WTC11 (cell line): ENCODE data around the gene SLAMF6. TPM values are rescaled to one million over a fixed set of nuclear protein-coding genes. Genes with fewer than 3 reads are reported as not detected.

ENCODE experiments used
- ATAC-seq: fragments of 200-7000 bp; cut with Tn5 transposase; 2 replicates; pipeline ENCODE4 v1.10.0; 2021; ENCODE audit warnings: mild to moderate bottlenecking, moderate library complexity
- CTCF ChIA-PET: fragments of 300-600 bp; sonication (Branson Sonifier 250); formaldehyde crosslinking; loops from one replicate; lab custom pipeline; 2021; ENCODE audit warnings: antibody characterized with exemption; lab: Charles Lee
- POLR2A ChIA-PET: fragments of 350-600 bp; sonication (Branson Sonifier 250); formaldehyde crosslinking; loops from one replicate; lab custom pipeline; 2021; ENCODE audit warnings: antibody characterized with exemption; lab: Charles Lee
- DNase-seq: peaks from one replicate; pipeline ENCODE4 v3.0.0; 2021; ENCODE audit warnings: low spot score
- H3K27ac Mint-ChIP-seq: 2 replicates; pipeline ENCODE4 v1.8.0; 2021; ENCODE audit warnings: mixed read lengths
- H3K27me3 Mint-ChIP-seq: 2 replicates; pipeline ENCODE4 v1.8.0; 2021; ENCODE audit warnings: low read depth, mild to moderate bottlenecking, moderate library complexity, mixed read lengths
- H3K36me3 Mint-ChIP-seq: 2 replicates; pipeline ENCODE4 v1.8.0; 2021; ENCODE audit warnings: mixed read lengths
- H3K4me1 Mint-ChIP-seq: 2 replicates; pipeline ENCODE4 v1.8.0; 2022; ENCODE audit warnings: mixed read lengths
- H3K4me3 Mint-ChIP-seq: 2 replicates; pipeline ENCODE4 v1.8.0; 2021; ENCODE audit warnings: mild to moderate bottlenecking, moderate library complexity, mixed read lengths
- H3K9me3 Mint-ChIP-seq: 2 replicates; pipeline ENCODE4 v1.8.0; 2021; ENCODE audit warnings: mixed read lengths
- AFF4 ChIP-seq: sonication (generic); formaldehyde crosslinking; IDR thresholded peaks from 2 replicates; pipeline ENCODE4 v1.8.1; 2023; ENCODE audit warnings: mild to moderate bottlenecking, missing genetic modification reagents, borderline replicate concordance
- ATF3 ChIP-seq: sonication (generic); formaldehyde crosslinking; conservative IDR thresholded peaks from 2 replicates; pipeline ENCODE4 v1.8.1; 2022; ENCODE audit warnings: mild to moderate bottlenecking, missing genetic modification reagents
- CBFB ChIP-seq: sonication (generic); formaldehyde crosslinking; IDR thresholded peaks from 2 replicates; pipeline ENCODE4 v1.8.1; 2022; ENCODE audit warnings: mild to moderate bottlenecking, low read depth, missing genetic modification reagents
- CREM ChIP-seq: sonication (generic); formaldehyde crosslinking; IDR thresholded peaks from 2 replicates; pipeline ENCODE4 v1.8.1; 2022; ENCODE audit warnings: mild to moderate bottlenecking, missing genetic modification reagents, moderate library complexity
- E2F4 ChIP-seq: sonication (generic); formaldehyde crosslinking; IDR thresholded peaks from 2 replicates; pipeline ENCODE4 v1.8.1; 2022; ENCODE audit warnings: low read depth, mild to moderate bottlenecking, moderate library complexity, missing genetic modification reagents, borderline replicate concordance
- FOXP1 ChIP-seq: sonication (generic); formaldehyde crosslinking; IDR thresholded peaks from 2 replicates; pipeline ENCODE4 v1.8.0; 2022; ENCODE audit warnings: missing genetic modification reagents, mild to moderate bottlenecking, moderate library complexity, borderline replicate concordance
- KAT7 ChIP-seq: sonication (generic); formaldehyde crosslinking; IDR thresholded peaks from 2 replicates; pipeline ENCODE4 v1.8.1; 2023; ENCODE audit warnings: missing genetic modification reagents, mild to moderate bottlenecking, borderline replicate concordance
- MXD4 ChIP-seq: fragments of 250-450 bp; sonication (Bioruptor Pico); IDR thresholded peaks from 2 replicates; pipeline ENCODE4 v1.8.0; 2021; ENCODE audit warnings: mild to moderate bottlenecking, moderate library complexity, borderline replicate concordance
- PREB ChIP-seq: sonication (generic); formaldehyde crosslinking; IDR thresholded peaks from 2 replicates; pipeline ENCODE4 v1.8.1; 2022; ENCODE audit warnings: mild to moderate bottlenecking, missing genetic modification reagents, moderate library complexity, borderline replicate concordance
- SMAD4 ChIP-seq: sonication (generic); formaldehyde crosslinking; IDR thresholded peaks from 2 replicates; pipeline ENCODE4 v1.8.0; 2022; ENCODE audit warnings: mild to moderate bottlenecking, missing genetic modification reagents
- STAT6 ChIP-seq: sonication (generic); formaldehyde crosslinking; conservative IDR thresholded peaks from 2 replicates; pipeline ENCODE4 v1.8.1; 2023; ENCODE audit warnings: mild to moderate bottlenecking, low read depth, missing genetic modification reagents, moderate library complexity
- TEAD4 ChIP-seq: sonication (generic); formaldehyde crosslinking; IDR thresholded peaks from 2 replicates; pipeline ENCODE4 v1.8.0; 2022; ENCODE audit warnings: mild to moderate bottlenecking, missing genetic modification reagents
- ZNF423 ChIP-seq: fragments of 250-450 bp; sonication (Bioruptor Pico); IDR thresholded peaks from 2 replicates; pipeline ENCODE4 v2.1.2; 2022; ENCODE audit warnings: mild to moderate bottlenecking, moderate library complexity
- ZNF671 ChIP-seq: fragments of 250-450 bp; sonication (Bioruptor Pico); IDR thresholded peaks from 2 replicates; pipeline ENCODE4 v1.8.0; 2021; ENCODE audit warnings: mild to moderate bottlenecking
- total RNA-seq: library from RNA; stranded (reverse); gene quantifications from 3 replicates; pipeline ENCODE4 v1.2.3, GENCODE V29; 2021
- TF ChIP-seq, protein P1 (sequence below): sonication (generic); formaldehyde crosslinking; IDR thresholded peaks from 2 replicates; pipeline ENCODE4 v1.8.0; 2023; ENCODE audit warnings: missing genetic modification reagents
- TF ChIP-seq, protein P2 (sequence below): fragments of 250-450 bp; sonication (Bioruptor Pico); IDR thresholded peaks from 2 replicates; pipeline ENCODE4 v1.9.0; 2021; ENCODE audit warnings: moderate library complexity, mild to moderate bottlenecking, inconsistent platforms, borderline replicate concordance
- TF ChIP-seq, protein P3 (sequence below): sonication (generic); formaldehyde crosslinking; IDR thresholded peaks from 2 replicates; pipeline ENCODE4 v1.8.0; 2022; ENCODE audit warnings: missing genetic modification reagents
- TF ChIP-seq, protein P4 (sequence below): sonication (generic); formaldehyde crosslinking; IDR thresholded peaks from 2 replicates; pipeline ENCODE4 v1.8.1; 2022; ENCODE audit warnings: missing genetic modification reagents, borderline replicate concordance

The SLAMF6 gene
- total RNA-seq, 1 experiment from 2014 or later, result not detected

GRCh38 chr1:160570840-160571239 is 47.8 kb upstream of the SLAMF6 start:
- H3K27ac Mint-ChIP-seq, result no peak overlapping the region
- POLR2A ChIA-PET, result no interaction called here
- no peak for ATAC-seq

More at GRCh38 chr1:160570840-160571239, 47.8 kb upstream of the SLAMF6 start:
- no peaks in the 10 kb centered on the region for H3K4me1 Mint-ChIP-seq
- TF ChIP-seq, protein P1, sequence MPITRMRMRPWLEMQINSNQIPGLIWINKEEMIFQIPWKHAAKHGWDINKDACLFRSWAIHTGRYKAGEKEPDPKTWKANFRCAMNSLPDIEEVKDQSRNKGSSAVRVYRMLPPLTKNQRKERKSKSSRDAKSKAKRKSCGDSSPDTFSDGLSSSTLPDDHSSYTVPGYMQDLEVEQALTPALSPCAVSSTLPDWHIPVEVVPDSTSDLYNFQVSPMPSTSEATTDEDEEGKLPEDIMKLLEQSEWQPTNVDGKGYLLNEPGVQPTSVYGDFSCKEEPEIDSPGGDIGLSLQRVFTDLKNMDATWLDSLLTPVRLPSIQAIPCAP, result no peak
- TF ChIP-seq KAT7 (CRISPR knock-in tag) (no peak), FOXP1 (CRISPR knock-in tag) (no peak), TEAD4 (no peak), ATF3 (CRISPR knock-in tag) (no peak), STAT6 (CRISPR knock-in tag) (no peak), AFF4 (CRISPR knock-in tag) (no peak), ZNF423 (CRISPR knock-in tag) (no peak), MXD4 (CRISPR knock-in tag) (no peak), CBFB (CRISPR knock-in tag) (no peak), PREB (CRISPR knock-in tag) (no peak), CREM (CRISPR knock-in tag) (no peak), E2F4 (no peak), ZNF671 (CRISPR knock-in tag) (no peak), SMAD4 (CRISPR knock-in tag) (no peak)
- TF ChIP-seq, protein P2, sequence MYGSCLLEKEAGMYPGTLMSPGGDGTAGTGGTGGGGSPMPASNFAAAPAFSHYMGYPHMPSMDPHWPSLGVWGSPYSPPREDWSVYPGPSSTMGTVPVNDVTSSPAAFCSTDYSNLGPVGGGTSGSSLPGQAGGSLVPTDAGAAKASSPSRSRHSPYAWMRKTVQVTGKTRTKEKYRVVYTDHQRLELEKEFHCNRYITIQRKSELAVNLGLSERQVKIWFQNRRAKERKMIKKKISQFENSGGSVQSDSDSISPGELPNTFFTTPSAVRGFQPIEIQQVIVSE (CRISPR knock-in tag), result no peak
- TF ChIP-seq, protein P3, sequence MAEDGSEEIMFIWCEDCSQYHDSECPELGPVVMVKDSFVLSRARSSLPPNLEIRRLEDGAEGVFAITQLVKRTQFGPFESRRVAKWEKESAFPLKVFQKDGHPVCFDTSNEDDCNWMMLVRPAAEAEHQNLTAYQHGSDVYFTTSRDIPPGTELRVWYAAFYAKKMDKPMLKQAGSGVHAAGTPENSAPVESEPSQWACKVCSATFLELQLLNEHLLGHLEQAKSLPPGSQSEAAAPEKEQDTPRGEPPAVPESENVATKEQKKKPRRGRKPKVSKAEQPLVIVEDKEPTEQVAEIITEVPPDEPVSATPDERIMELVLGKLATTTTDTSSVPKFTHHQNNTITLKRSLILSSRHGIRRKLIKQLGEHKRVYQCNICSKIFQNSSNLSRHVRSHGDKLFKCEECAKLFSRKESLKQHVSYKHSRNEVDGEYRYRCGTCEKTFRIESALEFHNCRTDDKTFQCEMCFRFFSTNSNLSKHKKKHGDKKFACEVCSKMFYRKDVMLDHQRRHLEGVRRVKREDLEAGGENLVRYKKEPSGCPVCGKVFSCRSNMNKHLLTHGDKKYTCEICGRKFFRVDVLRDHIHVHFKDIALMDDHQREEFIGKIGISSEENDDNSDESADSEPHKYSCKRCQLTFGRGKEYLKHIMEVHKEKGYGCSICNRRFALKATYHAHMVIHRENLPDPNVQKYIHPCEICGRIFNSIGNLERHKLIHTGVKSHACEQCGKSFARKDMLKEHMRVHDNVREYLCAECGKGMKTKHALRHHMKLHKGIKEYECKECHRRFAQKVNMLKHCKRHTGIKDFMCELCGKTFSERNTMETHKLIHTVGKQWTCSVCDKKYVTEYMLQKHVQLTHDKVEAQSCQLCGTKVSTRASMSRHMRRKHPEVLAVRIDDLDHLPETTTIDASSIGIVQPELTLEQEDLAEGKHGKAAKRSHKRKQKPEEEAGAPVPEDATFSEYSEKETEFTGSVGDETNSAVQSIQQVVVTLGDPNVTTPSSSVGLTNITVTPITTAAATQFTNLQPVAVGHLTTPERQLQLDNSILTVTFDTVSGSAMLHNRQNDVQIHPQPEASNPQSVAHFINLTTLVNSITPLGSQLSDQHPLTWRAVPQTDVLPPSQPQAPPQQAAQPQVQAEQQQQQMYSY (CRISPR knock-in tag), result no peak
- TF ChIP-seq, protein P4, sequence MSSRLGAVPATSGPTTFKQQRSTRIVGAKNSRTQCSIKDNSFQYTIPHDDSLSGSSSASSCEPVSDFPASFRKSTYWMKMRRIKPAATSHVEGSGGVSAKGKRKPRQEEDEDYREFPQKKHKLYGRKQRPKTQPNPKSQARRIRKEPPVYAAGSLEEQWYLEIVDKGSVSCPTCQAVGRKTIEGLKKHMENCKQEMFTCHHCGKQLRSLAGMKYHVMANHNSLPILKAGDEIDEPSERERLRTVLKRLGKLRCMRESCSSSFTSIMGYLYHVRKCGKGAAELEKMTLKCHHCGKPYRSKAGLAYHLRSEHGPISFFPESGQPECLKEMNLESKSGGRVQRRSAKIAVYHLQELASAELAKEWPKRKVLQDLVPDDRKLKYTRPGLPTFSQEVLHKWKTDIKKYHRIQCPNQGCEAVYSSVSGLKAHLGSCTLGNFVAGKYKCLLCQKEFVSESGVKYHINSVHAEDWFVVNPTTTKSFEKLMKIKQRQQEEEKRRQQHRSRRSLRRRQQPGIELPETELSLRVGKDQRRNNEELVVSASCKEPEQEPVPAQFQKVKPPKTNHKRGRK (CRISPR knock-in tag), result no peak
- CTCF ChIA-PET, result no interaction called here
- H3K27me3 Mint-ChIP-seq, result no peaks in the 10 kb centered on the region; the same call in 1 of the 2 replicates
- no peaks in the 10 kb centered on the region for H3K36me3 Mint-ChIP-seq
- no peak overlapping the region for H3K4me3 Mint-ChIP-seq
- no peaks in the 10 kb centered on the region for H3K9me3 Mint-ChIP-seq
- no peak for DNase-seq
